HG03280 (cell line): ENCODE data around the gene SERP2.
"Not testable (repeated sequence)": the region's sequence is repeated elsewhere in the genome, so short reads cannot be mapped to it uniquely, and the experiment has no call there.

Experiments
- ATAC-seq: cut with Tn5 transposase; IDR thresholded peaks from one replicate; pipeline ENCODE4 v1.9.1; 2021; ENCODE audit warnings: mild to moderate bottlenecking, moderate library complexity; ENCODE audit not compliant: unreplicated experiment

Gene SERP2

GRCh38 chr13:44373601-44374347 lies at the start of gene SERP2:
Gene SERP2 (plus strand): TSS chr13:44373824. CDS start chr13:44374026, 202 bp downstream.
- ATAC-seq = no peak

- no peak for ATAC-seq
Observed at GRCh38 chr13:44326961-44327360, 46.7 kb upstream of the SERP2 start.

GRCh38 chr13:44329041-44329440 lies 44.6 kb upstream of the SERP2 start:
- ATAC-seq = not testable (repeated sequence)

GRCh38 chr13:44329909-44330545 lies 43.6 kb upstream of the SERP2 start:
- ATAC-seq = no peak

GRCh38 chr13:44331446-44331845 lies 42.2 kb upstream of the SERP2 start:
- no peak for ATAC-seq

GRCh38 chr13:44331912-44332851 lies 41.4 kb upstream of the SERP2 start:
- no peak for ATAC-seq

- no peak for ATAC-seq
Observed at GRCh38 chr13:44333950-44334655, 39.5 kb upstream of the SERP2 start.

GRCh38 chr13:44334751-44335150 lies 38.9 kb upstream of the SERP2 start:
- no peak for ATAC-seq

- no peak for ATAC-seq
Observed at GRCh38 chr13:44336934-44337333, 36.7 kb upstream of the SERP2 start.

GRCh38 chr13:44337581-44337980 lies 36.0 kb upstream of the SERP2 start:
- ATAC-seq = no peak

GRCh38 chr13:44340508-44340907 lies 33.1 kb upstream of the SERP2 start:
- ATAC-seq = no peak

- no peak for ATAC-seq
Observed at GRCh38 chr13:44342741-44343140, 30.9 kb upstream of the SERP2 start.

GRCh38 chr13:44346534-44346933 lies 27.1 kb upstream of the SERP2 start:
- ATAC-seq = no peak

GRCh38 chr13:44347301-44347700 lies 26.3 kb upstream of the SERP2 start:
- no peak for ATAC-seq

- ATAC-seq = no peak
Observed at GRCh38 chr13:44347949-44348348, 25.7 kb upstream of the SERP2 start.

GRCh38 chr13:44350775-44351504 lies 22.7 kb upstream of the SERP2 start:
- ATAC-seq = no peak

- ATAC-seq = no peak
Observed at GRCh38 chr13:44351505-44351854, 22.1 kb upstream of the SERP2 start.

- ATAC-seq = no peak
Observed at GRCh38 chr13:44352202-44352601, 21.4 kb upstream of the SERP2 start.

GRCh38 chr13:44352671-44353070 lies 21.0 kb upstream of the SERP2 start:
- ATAC-seq = no peak

GRCh38 chr13:44354331-44354730 lies 19.3 kb upstream of the SERP2 start:
- ATAC-seq = no peak
